OCI-LY1 (cell line): Measurements from ENCODE around the gene ADCY9.

Experiments
- EZH2 ChIP-seq: fragments of 200-600 bp; sonication (generic), shearing (Covaris generic); IDR thresholded peaks from 2 replicates; pipeline ENCODE4 v1.8.0; 2017; ENCODE audit warnings: borderline replicate concordance, mixed run types, mild to moderate bottlenecking, antibody characterized with exemption, low read length, moderate library complexity, mixed read lengths
- TF ChIP-seq, protein P1 (sequence below): fragments of 200-600 bp; sonication (generic), shearing (Covaris generic); IDR thresholded peaks from 2 replicates; pipeline ENCODE4 v1.5.1; 2017; ENCODE audit warnings: mild to moderate bottlenecking, antibody characterized with exemption, low read length, moderate library complexity, mixed read lengths

DNA sequence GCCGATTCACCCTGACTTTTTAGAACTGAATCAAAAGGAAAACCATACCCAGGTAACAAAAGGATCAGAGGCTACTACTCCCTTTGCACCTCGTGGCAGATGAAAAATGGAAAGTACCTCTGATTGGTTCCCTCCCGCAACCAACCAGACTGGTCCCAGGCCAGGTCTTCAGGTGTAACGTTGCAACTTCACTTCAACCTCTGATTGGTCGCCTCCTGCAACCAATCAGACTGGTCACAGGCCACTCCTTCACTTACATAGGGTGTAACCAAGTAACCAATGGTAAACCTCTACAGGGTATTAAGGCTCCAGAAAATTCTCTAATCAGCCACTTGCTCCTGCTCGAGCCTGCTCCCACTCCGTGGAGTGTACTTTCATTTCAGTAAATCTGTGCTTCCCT is 89.4 kb downstream of the ADCY9 start:
- TF ChIP-seq, protein P1, sequence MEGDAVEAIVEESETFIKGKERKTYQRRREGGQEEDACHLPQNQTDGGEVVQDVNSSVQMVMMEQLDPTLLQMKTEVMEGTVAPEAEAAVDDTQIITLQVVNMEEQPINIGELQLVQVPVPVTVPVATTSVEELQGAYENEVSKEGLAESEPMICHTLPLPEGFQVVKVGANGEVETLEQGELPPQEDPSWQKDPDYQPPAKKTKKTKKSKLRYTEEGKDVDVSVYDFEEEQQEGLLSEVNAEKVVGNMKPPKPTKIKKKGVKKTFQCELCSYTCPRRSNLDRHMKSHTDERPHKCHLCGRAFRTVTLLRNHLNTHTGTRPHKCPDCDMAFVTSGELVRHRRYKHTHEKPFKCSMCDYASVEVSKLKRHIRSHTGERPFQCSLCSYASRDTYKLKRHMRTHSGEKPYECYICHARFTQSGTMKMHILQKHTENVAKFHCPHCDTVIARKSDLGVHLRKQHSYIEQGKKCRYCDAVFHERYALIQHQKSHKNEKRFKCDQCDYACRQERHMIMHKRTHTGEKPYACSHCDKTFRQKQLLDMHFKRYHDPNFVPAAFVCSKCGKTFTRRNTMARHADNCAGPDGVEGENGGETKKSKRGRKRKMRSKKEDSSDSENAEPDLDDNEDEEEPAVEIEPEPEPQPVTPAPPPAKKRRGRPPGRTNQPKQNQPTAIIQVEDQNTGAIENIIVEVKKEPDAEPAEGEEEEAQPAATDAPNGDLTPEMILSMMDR: no peak
- TF ChIP-seq EZH2: no peak
